B cell (primary cell): ENCODE measurements around the gene MAGEA2B. TPM values are rescaled to one million over a fixed set of nuclear protein-coding genes. Genes with fewer than 3 reads are reported as not detected.
"Not testable (repeated sequence)": the region's sequence is repeated elsewhere in the genome, so short reads cannot be mapped to it uniquely, and the experiment has no call there.

Experiments
- ATAC-seq: fragments of 200-7000 bp; cut with Tn5 transposase; one replicate; pipeline ENCODE4 v1.10.0; 2021; ENCODE audit warnings: low read depth, mild to moderate bottlenecking, moderate number of reproducible peaks, moderate library complexity
- CTCF ChIA-PET: fragments of 350-600 bp; sonication (Branson Sonifier 250); formaldehyde crosslinking; loops from one replicate; lab custom pipeline; 2021; ENCODE audit warnings: antibody characterized with exemption, inconsistent platforms; lab: Charles Lee
- POLR2A ChIA-PET: fragments of 350-600 bp; sonication (Branson Sonifier 250); formaldehyde crosslinking; loops from one replicate; lab custom pipeline; 2021; ENCODE audit warnings: antibody characterized with exemption; lab: Charles Lee
- DNase-seq: peaks from one replicate; pipeline ENCODE4 v3.0.0; 2013
- H2AFZ ChIP-seq: 2 replicates; pipeline ENCODE4 v1.6.1; 2012; ENCODE audit warnings: mild to moderate bottlenecking, low read depth, low read length; ENCODE audit not compliant: insufficient read depth, poor library complexity, severe bottlenecking
- H3K27ac ChIP-seq, 2 donors: 1 replicate in 1 of 2; 2 replicates in 1 of 2; pipeline ENCODE4 v1.5.1; 2012 to 2013; ENCODE audit warnings: low read length in 2 of 2, mild to moderate bottlenecking in 2 of 2, moderate library complexity in 1 of 2
- H3K27me3 ChIP-seq, 4 experiments: fragments of 200-600 bp in 1 of 4; sonication (generic) in 1 of 4; replicated peaks in 1 of 4; 1 replicate in 2 of 4; 2 replicates in 2 of 4; pipeline versions ENCODE4 v1.6.1 to v1.7.0; 2013 to 2016; ENCODE audit warnings: low read length in 3 of 4, mild to moderate bottlenecking in 2 of 4, mixed read lengths in 1 of 4, moderate library complexity in 1 of 4; ENCODE audit not compliant: insufficient read depth in 4 of 4, control insufficient read depth in 3 of 4; ENCODE audit errors: control extremely low read depth in 1 of 4
- H3K36me3 ChIP-seq, 2 experiments: replicated peaks in 1 of 2; 1 replicate in 1 of 2; 2 replicates in 1 of 2; pipeline versions ENCODE4 v1.6.1 to v1.7.1; 2013; ENCODE audit warnings: low read length in 1 of 2; ENCODE audit not compliant: insufficient read depth in 2 of 2, control insufficient read depth in 1 of 2; ENCODE audit errors: control extremely low read depth in 1 of 2, extremely low read depth in 1 of 2
- H3K4me1 ChIP-seq, 2 donors: fragments of 200-600 bp in 1 of 2; sonication (generic) in 1 of 2; 1 replicate in 1 of 2; 2 replicates in 1 of 2; pipeline versions ENCODE4 v1.5.1 to v1.6.1; 2013 to 2017; ENCODE audit warnings: low read length in 2 of 2; ENCODE audit not compliant: control insufficient read depth in 2 of 2, insufficient read depth in 2 of 2
- H3K4me2 ChIP-seq: replicated peaks from 2 replicates; pipeline ENCODE3; 2012; ENCODE audit warnings: mild to moderate bottlenecking, low read depth, low read length; ENCODE audit not compliant: poor library complexity, severe bottlenecking
- H3K4me3 ChIP-seq, 5 experiments: fragments of 200-600 bp in 1 of 5; sonication (generic) in 1 of 5; 1 replicate in 3 of 5; 2 replicates in 2 of 5; pipeline versions ENCODE4 v1.5.1 to v1.7.0; 2011 to 2016; ENCODE audit warnings: low read length in 4 of 5, mild to moderate bottlenecking in 4 of 5, low read depth in 2 of 5, control low read depth in 1 of 5, moderate library complexity in 1 of 5; ENCODE audit not compliant: insufficient read depth in 1 of 5; ENCODE audit errors: control extremely low read depth in 1 of 5, extremely low read depth in 1 of 5
- H3K79me2 ChIP-seq: fragments of 200-600 bp; sonication (generic); one replicate; pipeline ENCODE4 v1.6.0; 2016; ENCODE audit warnings: low read length; ENCODE audit not compliant: control insufficient read depth, insufficient read depth
- H3K9ac ChIP-seq: fragments of 200-600 bp; sonication (generic); 2 replicates; pipeline ENCODE4 v1.6.1; 2017; ENCODE audit warnings: mild to moderate bottlenecking, low read length, moderate library complexity
- H3K9me3 ChIP-seq, 3 donors: one replicate each; pipeline versions ENCODE4 v1.6.1 to v1.7.1; 2013; ENCODE audit warnings: low read length in 2 of 3; ENCODE audit not compliant: control insufficient read depth in 2 of 3, insufficient read depth in 1 of 3; ENCODE audit errors: control extremely low read depth in 1 of 3
- H4K20me1 ChIP-seq: 2 replicates; pipeline ENCODE4 v1.6.0; 2012; ENCODE audit warnings: mild to moderate bottlenecking, low read length; ENCODE audit not compliant: insufficient read depth, control insufficient read depth, poor library complexity, severe bottlenecking
- H3K27ac Mint-ChIP-seq: one replicate; pipeline ENCODE4 v1.8.0; 2021; ENCODE audit warnings: mixed read lengths
- H3K27me3 Mint-ChIP-seq: one replicate; pipeline ENCODE4 v1.8.0; 2021; ENCODE audit warnings: mixed read lengths
- H3K4me1 Mint-ChIP-seq: one replicate; pipeline ENCODE4 v1.8.0; 2021; ENCODE audit warnings: mixed read lengths
- H3K4me3 Mint-ChIP-seq: one replicate; pipeline ENCODE4 v1.8.0; 2021; ENCODE audit warnings: mixed read lengths
- H3K9me3 Mint-ChIP-seq: one replicate; pipeline ENCODE4 v1.8.0; 2022; ENCODE audit warnings: mixed read lengths; ENCODE audit not compliant: insufficient read depth
- CTCF ChIP-seq: fragments of 200-600 bp; IDR thresholded peaks from one replicate; pipeline ENCODE4 v1.8.0; 2022; ENCODE audit warnings: antibody characterized with exemption, mild to moderate bottlenecking
- EZH2 ChIP-seq: IDR thresholded peaks from 2 replicates; pipeline ENCODE4 v1.6.1; 2012; ENCODE audit warnings: borderline replicate concordance, low read depth, mild to moderate bottlenecking, moderate library complexity, low read length; ENCODE audit not compliant: insufficient read depth, poor library complexity, severe bottlenecking
- WGBS: methylation state at CpG from one replicate; pipeline ENCODE4 v1.1.5; 2013; ENCODE audit warnings: missing lambda C conversion rate; ENCODE audit not compliant: insufficient coverage; 5-methylcytosine and 5-hydroxymethylcytosine counted together
- intact Hi-C: fragments of 100-400 bp; cut with micrococcal nuclease; formaldehyde crosslinking; loops from one replicate; pipeline ENCODE4 v1.10.0; 2022
- polyA plus RNA-seq: library from polyadenylated mRNA; depleted of rRNA; stranded (reverse); fragments of >200 nt; gene quantifications from 2 replicates; pipeline ENCODE4 v1.2.3, GENCODE V29; 2012
- total RNA-seq, 2 donors: library from RNA; stranded (reverse); fragments of 120-200 nt in 1 of 2; gene quantifications; 1 replicate in 1 of 2; 2 replicates in 1 of 2; pipeline versions ENCODE4 v1.2.3 to v1.2.4, GENCODE V29; 2013 to 2022

Gene MAGEA2B
- total and polyA plus RNA-seq, 2 donors (not counting 1 experiment from before 2014, with no cell fraction given), result not detected

GRCh38 chrX:152738560-152738959 is 24.1 kb downstream of the MAGEA2B start:
- H3K4me2 ChIP-seq, result no peak overlapping the region
- no peak for TF ChIP-seq CTCF
- no peak for TF ChIP-seq EZH2
- H3K36me3 ChIP-seq, result no peaks in the 10 kb centered on the region
- H3K4me3 ChIP-seq, result no peak overlapping the region
- WGBS, result no CpG with 5 or more reads among the region's 5 CpGs
- ChIA-PET CTCF (no interaction called here), POLR2A (no interaction called here)
- H4K20me1 ChIP-seq, result no peaks in the 10 kb centered on the region
- no peak overlapping the region for H3K27ac ChIP-seq
- H3K27ac Mint-ChIP-seq, result no peak overlapping the region
- H3K4me1 Mint-ChIP-seq, result no peaks in the 10 kb centered on the region
- ATAC-seq (no peak), DNase-seq (no peak)
- no peak overlapping the region for H3K4me3 Mint-ChIP-seq
- no peaks in the 10 kb centered on the region for H3K9me3 ChIP-seq
- intact Hi-C loops, result no loop called here
- no peaks in the 10 kb centered on the region for H3K79me2 ChIP-seq
- no peak overlapping the region for H2AFZ ChIP-seq
- no peaks in the 10 kb centered on the region for H3K4me1 ChIP-seq
- H3K9ac ChIP-seq, result no peak overlapping the region
- no peaks in the 10 kb centered on the region for H3K27me3 Mint-ChIP-seq
- H3K27me3 ChIP-seq, result no peaks in the 10 kb centered on the region
- H3K9me3 Mint-ChIP-seq, result no peaks in the 10 kb centered on the region

DNA sequence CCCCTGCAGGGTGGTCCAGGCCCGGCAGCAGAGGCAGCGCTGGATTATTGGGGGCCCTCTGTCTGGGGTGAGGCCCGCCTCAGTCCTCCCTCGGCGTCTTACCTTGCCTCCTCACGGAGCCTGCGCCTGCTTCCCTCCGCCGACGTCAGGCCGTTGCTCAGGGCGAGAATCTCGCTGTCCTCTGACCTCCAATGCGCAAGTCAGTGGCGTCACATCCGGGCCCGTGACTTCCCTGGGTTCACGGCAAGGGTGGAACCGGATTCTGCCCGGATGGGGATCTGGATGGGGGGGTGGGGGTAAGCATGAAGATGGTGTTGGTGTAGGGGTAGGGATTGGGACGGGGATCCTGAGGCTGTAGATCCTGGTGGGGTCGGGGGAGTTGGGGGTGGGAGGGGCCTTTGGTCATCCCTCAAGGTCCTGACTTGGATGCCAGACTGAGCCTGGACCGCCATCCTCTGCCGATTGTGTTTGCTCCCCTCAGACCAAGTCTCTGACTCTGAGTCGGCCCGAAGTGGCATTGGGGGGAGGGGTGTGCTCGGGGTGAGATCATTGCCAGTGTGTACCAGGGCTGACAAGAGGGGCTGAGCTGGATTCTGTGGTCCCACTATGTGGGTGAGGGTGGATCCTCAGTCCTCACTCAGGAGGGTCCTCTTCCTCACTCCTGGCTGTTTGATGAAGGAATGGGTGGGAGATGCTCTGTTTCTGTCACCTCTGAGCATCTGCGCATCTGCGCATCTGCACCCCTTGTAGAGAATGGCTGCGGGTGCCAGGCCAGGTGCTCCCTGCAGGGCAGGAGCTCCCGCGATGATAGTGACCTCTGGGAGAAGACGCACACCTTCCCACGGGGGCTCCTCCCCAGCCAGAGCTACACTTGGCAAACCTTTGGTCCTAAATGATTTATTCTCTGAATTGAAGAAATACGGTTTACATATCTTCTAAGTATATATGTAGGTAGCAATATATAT is 39.5 kb downstream of the MAGEA2B start, which contains the start of gene MAGEA2:
Gene MAGEA2 (minus strand): TSS at position 157 of the 965 bp plus-strand sequence. CDS start 2,479 bp downstream, outside the sequence.
- H3K79me2 ChIP-seq, H3K4me1 ChIP-seq, DNase-seq, H3K27ac Mint-ChIP-seq, H4K20me1 ChIP-seq, H3K4me2 ChIP-seq, H3K9me3 ChIP-seq, H3K36me3 ChIP-seq, H3K27me3 Mint-ChIP-seq, H3K27me3 ChIP-seq, ATAC-seq, H3K4me3 ChIP-seq, H2AFZ ChIP-seq, H3K9me3 Mint-ChIP-seq, intact Hi-C loops, POLR2A ChIA-PET, CTCF ChIA-PET, H3K4me1 Mint-ChIP-seq, H3K27ac ChIP-seq, H3K9ac ChIP-seq, H3K4me3 Mint-ChIP-seq: not testable (repeated sequence)
- WGBS, result no CpG with 5 or more reads among the region's 35 CpGs

GRCh38 chrX:152754871-152755270 is 40.4 kb downstream of the MAGEA2B start:
- POLR2A ChIA-PET, ATAC-seq, H3K79me2 ChIP-seq, H3K9me3 ChIP-seq, H3K4me2 ChIP-seq, intact Hi-C loops, DNase-seq, H3K9ac ChIP-seq, H3K36me3 ChIP-seq, H2AFZ ChIP-seq, H3K4me3 ChIP-seq, H4K20me1 ChIP-seq, CTCF ChIA-PET, H3K9me3 Mint-ChIP-seq, H3K27me3 Mint-ChIP-seq, H3K27me3 ChIP-seq, H3K4me3 Mint-ChIP-seq, H3K4me1 ChIP-seq, H3K4me1 Mint-ChIP-seq, H3K27ac Mint-ChIP-seq, H3K27ac ChIP-seq: not testable (repeated sequence)
- WGBS, result no CpG with 5 or more reads among the region's 5 CpGs
